Cardiac muscle cell (in vitro differentiated cells and primary cell): ENCODE data around the gene SYTL2. TPM values are rescaled to one million over a fixed set of nuclear protein-coding genes. Genes with fewer than 3 reads are reported as not detected.

Experiments used
- DNase-seq, 2 donors: peaks; one replicate each; pipeline versions ENCODE4 v3.0.0 to v3.0.0-alpha.2; 2010 to 2017; ENCODE audit warnings: low read depth in 1 of 2, low spot score in 1 of 2
- H3K27ac ChIP-seq: fragments of 200-600 bp; sonication (generic); 2 replicates; pipeline ENCODE4 v1.5.1; 2016
- H3K27me3 ChIP-seq: fragments of 200-600 bp; sonication (generic); 2 replicates; pipeline ENCODE4 v1.6.0; 2016; ENCODE audit warnings: control low read depth
- H3K36me3 ChIP-seq: fragments of 200-600 bp; sonication (generic); 2 replicates; pipeline ENCODE4 v1.5.1; 2016; ENCODE audit warnings: control low read depth
- H3K4me1 ChIP-seq: fragments of 200-600 bp; sonication (generic); 2 replicates; pipeline ENCODE4 v1.8.1; 2017; ENCODE audit warnings: low read depth, mild to moderate bottlenecking, mixed run types
- H3K4me3 ChIP-seq: fragments of 200-600 bp; sonication (generic); 2 replicates; pipeline ENCODE4 v1.5.1; 2016; ENCODE audit warnings: mild to moderate bottlenecking
- H3K9me3 ChIP-seq: fragments of 200-600 bp; sonication (generic); 2 replicates; pipeline ENCODE4 v1.5.1; 2017; ENCODE audit warnings: low read depth, mild to moderate bottlenecking, control low read depth
- CTCF ChIP-seq: IDR thresholded peaks from 2 replicates; pipeline ENCODE4 v1.5.1; 2012; ENCODE audit warnings: low read depth, mild to moderate bottlenecking, low read length
- polyA plus RNA-seq: library from polyadenylated mRNA; unstranded; fragments of >200 nt; fragmentation: Nextera tagmentation; extraction: Ambion mirVana; gene quantifications from 2 replicates; pipeline ENCODE4 v1.2.1, GENCODE V29; 2016
- total RNA-seq: library from RNA; depleted of rRNA; stranded (reverse); fragments of >200 nt; gene quantifications from 2 replicates; pipeline ENCODE4 v1.2.3, GENCODE V29; 2016

The SYTL2 gene
- total and polyA plus RNA-seq, 2 experiments from 2014 or later: 1.7 to 4.1 TPM

GRCh38 chr11:85798361-85798760 lies 12.6 kb downstream of the SYTL2 start:
- Histone ChIP-seq H3K36me3 (no peaks in the 10 kb centered on the region), H3K27me3 (peaks cover 7% of the 10 kb centered on the region), H3K27ac (no peak overlapping the region), H3K9me3 (no peaks in the 10 kb centered on the region), H3K4me1 (no peaks in the 10 kb centered on the region), H3K4me3 (no peak overlapping the region)
- DNase-seq: no peak
- TF ChIP-seq CTCF: no peak

GRCh38 chr11:85795712-85796487 lies 15.0 kb downstream of the SYTL2 start:
- no peak for TF ChIP-seq CTCF
- Histone ChIP-seq H3K9me3 (no peaks in the 10 kb centered on the region), H3K27ac (no peak overlapping the region), H3K4me3 (no peak overlapping the region), H3K27me3 (peaks cover 7% of the 10 kb centered on the region), H3K4me1 (no peaks in the 10 kb centered on the region), H3K36me3 (no peaks in the 10 kb centered on the region)
- DNase-seq: no peak

- no peaks in the 10 kb centered on the region for H3K9me3 ChIP-seq
- DNase-seq: no peak
- no peak for TF ChIP-seq CTCF
- H3K4me3 ChIP-seq: no peak overlapping the region
- H3K36me3 ChIP-seq: no peaks in the 10 kb centered on the region
- H3K4me1 ChIP-seq: peaks cover 5% of the 10 kb centered on the region
- peaks cover under 1% of the 10 kb centered on the region for H3K27me3 ChIP-seq
- no peak overlapping the region for H3K27ac ChIP-seq
These were observed 19.4 kb downstream of the SYTL2 start for GRCh38 chr11:85791409-85791990.

GRCh38 chr11:85787809-85788760 lies 22.9 kb downstream of the SYTL2 start:
- H3K4me3 ChIP-seq: no peak overlapping the region
- no peak for DNase-seq
- no peaks in the 10 kb centered on the region for H3K9me3 ChIP-seq
- H3K27ac ChIP-seq: no peak overlapping the region
- no peak for TF ChIP-seq CTCF
- H3K36me3 ChIP-seq: no peaks in the 10 kb centered on the region
- H3K4me1 ChIP-seq: peaks cover 5% of the 10 kb centered on the region
- no peaks in the 10 kb centered on the region for H3K27me3 ChIP-seq

GRCh38 chr11:85787168-85787567 lies 23.8 kb downstream of the SYTL2 start:
- Histone ChIP-seq H3K27ac (no peak overlapping the region), H3K4me3 (no peak overlapping the region), H3K4me1 (peaks cover 5% of the 10 kb centered on the region), H3K27me3 (no peaks in the 10 kb centered on the region), H3K36me3 (no peaks in the 10 kb centered on the region), H3K9me3 (no peaks in the 10 kb centered on the region)
- TF ChIP-seq CTCF: no peak
- no peak for DNase-seq
